HepG2 (cell line): ENCODE measurements around the gene FBN3. TPM values are rescaled to one million over a fixed set of nuclear protein-coding genes. Genes with fewer than 3 reads are reported as not detected.

Experiments
- BATF2 ChIP-seq: sonication (generic); formaldehyde crosslinking; IDR thresholded peaks from 2 replicates; pipeline ENCODE4 v1.8.0; 2022; ENCODE audit warnings: mild to moderate bottlenecking, missing genetic modification reagents, moderate library complexity
- EP300 ChIP-seq, 3 experiments: sonication (generic) in 1 of 3; formaldehyde crosslinking in 1 of 3; IDR thresholded peaks; 2 replicates each; pipeline versions ENCODE4 v1.5.1 to v1.6.1; 2011 to 2020; ENCODE audit warnings: low read depth in 2 of 3, low read length in 2 of 3, borderline replicate concordance in 1 of 3, improper control_type of control experiment in 1 of 3, mild to moderate bottlenecking in 1 of 3, missing genetic modification reagents in 1 of 3, moderate library complexity in 1 of 3
- FOXA3 ChIP-seq: IDR thresholded peaks from 2 replicates; pipeline ENCODE4 v1.6.1; 2016; ENCODE audit warnings: missing genetic modification reagents, missing compliant biosample characterization
- FOXK1 ChIP-seq: sonication (generic); formaldehyde crosslinking; IDR thresholded peaks from 2 replicates; pipeline ENCODE4 v1.4.0; 2020; ENCODE audit warnings: low read depth, missing genetic modification reagents, borderline replicate concordance
- HMGXB3 ChIP-seq: sonication (generic); formaldehyde crosslinking; IDR thresholded peaks from 2 replicates; pipeline ENCODE4 v1.4.0; 2020; ENCODE audit warnings: missing genetic modification reagents, borderline replicate concordance
- HNRNPK ChIP-seq: fragments of 200-400 bp; formaldehyde crosslinking; IDR thresholded peaks from 2 replicates; pipeline ENCODE4 v1.6.1; 2018; ENCODE audit warnings: low read length, low read depth, moderate library complexity, mild to moderate bottlenecking; ENCODE audit not compliant: poor library complexity, severe bottlenecking
- KDM6A ChIP-seq: IDR thresholded peaks from 2 replicates; pipeline ENCODE4 v1.6.1; 2016; ENCODE audit warnings: low read depth
- MAX ChIP-seq: IDR thresholded peaks from 2 replicates; pipeline ENCODE4 v1.6.1; 2012; ENCODE audit warnings: inconsistent platforms
- MIER3 ChIP-seq: IDR thresholded peaks from 2 replicates; pipeline ENCODE4 v1.6.1; 2016; ENCODE audit warnings: missing compliant biosample characterization, borderline replicate concordance
- NAIF1 ChIP-seq: sonication (generic); formaldehyde crosslinking; IDR thresholded peaks from 2 replicates; pipeline ENCODE4 v1.5.0; 2020; ENCODE audit warnings: mild to moderate bottlenecking, missing genetic modification reagents, borderline replicate concordance
- NCOA2 ChIP-seq: sonication (generic); formaldehyde crosslinking; IDR thresholded peaks from 2 replicates; pipeline ENCODE4 v1.8.0; 2022; ENCODE audit warnings: inconsistent platforms
- NFIB ChIP-seq: sonication (generic); formaldehyde crosslinking; IDR thresholded peaks from 2 replicates; pipeline ENCODE4 v1.9.0; 2021; ENCODE audit warnings: missing genetic modification reagents, mild to moderate bottlenecking, borderline replicate concordance
- NR2F1 ChIP-seq, 2 experiments: fragments of 450-650 bp in 1 of 2; formaldehyde crosslinking in 1 of 2; IDR thresholded peaks; 2 replicates each; pipeline versions ENCODE4 v1.5.0 to v1.6.1; 2016 to 2020; ENCODE audit warnings: mild to moderate bottlenecking in 1 of 2, missing compliant biosample characterization in 1 of 2, missing genetic modification reagents in 1 of 2, moderate library complexity in 1 of 2
- RARA ChIP-seq: IDR thresholded peaks from 2 replicates; pipeline ENCODE4 v1.6.1; 2016; ENCODE audit warnings: missing genetic modification reagents, missing compliant biosample characterization
- SAP130 ChIP-seq: IDR thresholded peaks from 2 replicates; pipeline ENCODE4 v1.6.1; 2016; ENCODE audit warnings: low read depth
- SP140L ChIP-seq: sonication (generic); formaldehyde crosslinking; IDR thresholded peaks from 2 replicates; pipeline ENCODE4 v1.4.0; 2020; ENCODE audit warnings: missing genetic modification reagents, borderline replicate concordance
- ZNF232 ChIP-seq: sonication (generic); formaldehyde crosslinking; IDR thresholded peaks from 2 replicates; pipeline ENCODE4 v1.4.0; 2020; ENCODE audit warnings: missing genetic modification reagents, borderline replicate concordance
- ZNF263 ChIP-seq: sonication (generic); formaldehyde crosslinking; IDR thresholded peaks from 2 replicates; pipeline ENCODE4 v1.4.0; 2020; ENCODE audit warnings: missing genetic modification reagents
- ZNF503 ChIP-seq: sonication (generic); formaldehyde crosslinking; IDR thresholded peaks from 2 replicates; pipeline ENCODE4 v1.4.0; 2020; ENCODE audit warnings: missing genetic modification reagents
- ZNF556 ChIP-seq: sonication (generic); formaldehyde crosslinking; IDR thresholded peaks from 2 replicates; pipeline ENCODE4 v1.4.0; 2020; ENCODE audit warnings: mild to moderate bottlenecking, missing genetic modification reagents, borderline replicate concordance
- ZNF761 ChIP-seq: sonication (generic); formaldehyde crosslinking; conservative IDR thresholded peaks from 2 replicates; pipeline ENCODE4 v1.4.0; 2020; ENCODE audit warnings: mild to moderate bottlenecking, missing genetic modification reagents
- polyA plus RNA-seq, 8 experiments: library from polyadenylated mRNA; depleted of rRNA in 3 of 8; stranded (reverse) in 7 of 8; unstranded in 1 of 8; fragments of >200 nt; fragmentation: Illumina TruSeq in 4 of 8; extraction: Trizol in 4 of 8; gene quantifications; 2 replicates each; pipeline versions ENCODE4 v1.2.1 to v1.2.3, GENCODE V29; 2011 to 2016; ENCODE audit warnings: low read depth in 4 of 8, missing spikeins in 1 of 8, mixed read lengths in 1 of 8; ENCODE audit not compliant: insufficient read depth in 1 of 8
- total RNA-seq, 5 experiments: library from RNA; depleted of rRNA; stranded (reverse); fragments of >200 nt; fragmentation: Illumina TruSeq; extraction: Trizol; gene quantifications; 2 replicates each; pipeline ENCODE4 v1.2.3, GENCODE V29; 2016; ENCODE audit warnings: low read depth in 1 of 5

The FBN3 gene
- total and polyA plus RNA-seq, 2 of the 13 experiments (the other 11 are each of a cell fraction or from before 2014, with no cell fraction given) = 0.20 to 1.3 TPM

GRCh38 chr19:8085598-8086408 lies 63.6 kb downstream of the FBN3 start (continued):
- TF ChIP-seq NAIF1 (no peak), HNRNPK (peak; percentile 55), EP300 (IDR thresholded peaks at IDR 0.05; ENCODE audit: low read depth in 2 of 2, low read length in 2 of 2) (peak in 1 of 2 experiments; percentile 60; a peak in 1 of 4 replicates), EP300 (CRISPR knock-in tag; IDR thresholded peaks at IDR 0.05; ENCODE audit: borderline replicate concordance) (peak; percentile 49; the same call in 1 of the 2 replicates), SAP130 (CRISPR knock-in tag) (peak; percentile 90), HMGXB3 (CRISPR knock-in tag) (no peak), NFIB (CRISPR knock-in tag) (no peak), MIER3 (peak; percentile 82; the same call in 1 of the 2 replicates), BATF2 (CRISPR knock-in tag) (peak; percentile 73), NR2F1 (CRISPR knock-in tag; IDR thresholded peaks at IDR 0.05) (peak; percentile 85 to 97), ZNF232 (CRISPR knock-in tag) (no peak), ZNF503 (no peak), SP140L (no peak), FOXA3 (CRISPR knock-in tag) (peak; percentile 98), RARA (CRISPR knock-in tag) (peak; percentile 91), MAX (peak; percentile 80), KDM6A (0 out of 2 replicates have a peak, but pooled peaks have one; percentile 51), ZNF556 (CRISPR knock-in tag) (0 out of 2 replicates have a peak, but pooled peaks have one; percentile 43), FOXK1 (peak; percentile 83; the same call in 1 of the 2 replicates), NCOA2 (CRISPR knock-in tag) (peak; percentile 73), ZNF761 (CRISPR knock-in tag) (0 out of 2 replicates have a peak, but pooled peaks have one; percentile 11), ZNF263 (0 out of 2 replicates have a peak, but pooled peaks have one; percentile 15)
